Activated gamma-delta T cell (primary cell): ENCODE data around the gene IPO13.

ENCODE experiments used
- DNase-seq: peaks from one replicate; lab custom pipeline; 2025; lab: John Stamatoyannopoulos, UW

IPO13 gene

DNA sequence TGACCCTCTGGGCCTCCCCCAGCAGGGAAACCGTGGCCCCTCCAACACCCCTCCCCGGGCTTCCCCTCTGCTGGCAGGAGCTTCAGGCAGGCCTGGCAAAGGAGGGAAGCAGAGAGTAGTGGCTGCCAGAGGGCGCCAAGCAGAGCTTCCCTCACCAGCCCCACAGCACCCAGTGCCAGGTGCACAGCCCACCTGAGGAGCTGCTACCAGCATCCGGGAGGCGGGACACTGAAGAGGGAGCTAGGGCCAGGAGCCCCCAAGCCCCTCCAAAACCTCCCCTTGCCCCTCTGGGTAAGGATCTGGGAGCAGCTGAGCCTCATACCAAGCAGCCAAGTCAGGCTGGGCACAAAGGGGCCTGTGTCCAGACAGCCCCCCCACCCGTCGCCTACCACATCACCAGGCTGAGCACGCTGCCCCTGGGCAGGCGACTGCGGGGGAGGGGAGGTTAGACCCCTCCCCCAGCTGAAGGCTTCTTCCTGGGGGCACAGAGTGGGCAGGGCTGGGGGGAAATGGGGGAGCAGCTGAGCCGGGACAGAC is 64.3 kb downstream of the IPO13 start:
- DNase-seq: no peak

DNA sequence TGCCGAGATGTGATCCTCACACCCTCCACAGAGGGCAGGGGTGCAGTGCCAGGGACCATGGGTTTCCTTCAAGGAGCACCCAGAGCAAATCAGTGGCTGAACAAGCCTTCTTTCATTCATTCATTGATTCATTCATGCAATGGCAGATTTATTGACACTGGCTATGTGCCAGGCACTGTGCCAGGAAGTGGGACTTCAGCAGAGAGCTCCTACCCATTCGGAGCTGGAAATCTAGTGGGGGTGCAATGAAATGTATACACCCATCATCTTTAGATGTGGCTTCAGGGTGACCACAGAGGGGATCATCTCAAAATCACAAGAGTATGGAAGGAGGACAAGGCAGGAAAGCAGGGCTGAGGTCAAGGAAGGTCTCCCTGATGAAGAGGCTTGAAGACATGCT is 65.7 kb downstream of the IPO13 start:
- DNase-seq: no peak

DNA sequence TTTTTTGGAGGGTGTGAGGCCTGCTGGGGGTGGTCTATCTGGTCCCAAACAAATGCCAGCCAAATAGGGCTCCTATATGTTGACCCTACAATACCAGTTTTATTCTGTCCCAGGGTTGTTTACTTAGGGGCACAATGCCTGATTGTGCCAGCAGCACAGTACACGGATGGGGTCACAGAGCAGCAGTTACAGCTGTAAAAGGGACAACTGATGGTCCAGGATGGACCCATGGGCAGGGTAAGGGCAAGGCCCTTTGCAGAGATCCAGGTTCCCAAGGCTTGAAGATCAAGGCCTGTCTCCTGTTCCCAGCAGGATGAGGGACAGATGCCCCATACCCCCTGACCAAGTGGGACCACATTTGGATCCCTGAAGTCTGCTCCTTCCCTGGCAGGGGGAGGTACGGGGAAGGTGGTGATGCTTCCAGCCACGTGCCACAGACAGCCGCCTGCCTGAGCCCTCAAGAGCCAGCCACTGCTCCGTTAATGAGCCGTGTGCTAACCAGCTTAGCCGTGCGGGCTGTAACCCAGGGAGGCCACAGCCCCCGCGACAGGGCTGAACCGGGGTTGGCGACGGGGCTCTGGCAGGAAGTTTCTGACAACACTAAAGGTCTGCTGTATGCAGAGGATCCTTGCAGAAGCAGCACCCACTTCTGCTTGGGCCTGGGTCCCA is 66.3 kb downstream of the IPO13 start:
- DNase-seq: no peak

DNA sequence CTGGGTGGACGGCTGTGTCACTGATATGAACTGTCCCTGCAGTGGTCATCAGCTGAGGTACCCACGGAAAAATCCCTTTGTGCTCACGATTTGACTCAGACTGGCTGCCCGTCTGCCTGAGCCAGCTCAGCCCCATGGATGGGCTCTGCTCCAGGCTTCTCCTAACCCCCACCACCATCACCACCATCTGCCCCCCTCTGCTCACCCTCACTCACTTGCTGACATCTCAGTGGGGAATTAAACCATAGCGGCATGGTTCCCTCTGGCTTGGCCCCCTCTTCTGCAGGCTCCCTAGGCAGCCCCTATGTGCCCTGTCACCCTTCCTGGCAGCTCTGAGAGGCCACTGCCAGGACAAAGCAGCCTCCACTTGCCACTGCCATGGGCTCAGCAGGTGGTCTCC is 67.2 kb downstream of the IPO13 start:
- DNase-seq: no peak

DNA sequence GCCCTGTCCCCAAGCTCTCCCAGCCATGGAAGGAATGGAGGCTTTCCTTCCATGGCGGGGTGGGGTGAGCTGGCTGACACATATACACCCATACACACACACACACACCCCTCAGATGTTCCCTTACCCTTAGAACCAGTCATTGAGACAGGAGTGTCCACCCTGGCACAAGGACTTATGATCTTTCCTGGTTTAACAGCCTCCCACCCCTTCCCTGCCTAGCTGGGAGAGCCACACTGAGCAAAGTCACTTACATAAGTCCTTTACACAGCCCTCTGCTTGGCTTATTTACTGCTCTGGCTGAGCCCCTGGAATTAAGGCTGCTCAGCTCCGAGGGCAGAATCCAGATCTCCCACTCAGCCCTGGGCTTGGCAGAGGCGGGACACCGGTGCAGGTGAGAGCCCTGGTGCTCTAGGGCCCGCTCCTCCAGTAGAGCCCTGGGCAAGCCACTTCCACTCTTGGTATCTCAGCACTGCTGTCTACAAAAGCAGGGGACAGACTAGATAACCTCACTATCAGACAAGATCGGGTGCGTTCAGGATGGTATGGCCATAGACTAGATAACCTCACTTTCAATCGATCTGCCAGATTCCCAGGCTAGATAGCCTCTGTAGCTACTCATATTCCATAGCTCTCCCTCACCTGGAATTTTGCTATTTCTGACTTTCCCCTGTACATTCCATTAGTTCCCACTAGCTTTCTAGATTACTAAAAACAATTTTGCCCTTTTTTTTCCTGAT is 67.8 kb downstream of the IPO13 start:
- no peak for DNase-seq

DNA sequence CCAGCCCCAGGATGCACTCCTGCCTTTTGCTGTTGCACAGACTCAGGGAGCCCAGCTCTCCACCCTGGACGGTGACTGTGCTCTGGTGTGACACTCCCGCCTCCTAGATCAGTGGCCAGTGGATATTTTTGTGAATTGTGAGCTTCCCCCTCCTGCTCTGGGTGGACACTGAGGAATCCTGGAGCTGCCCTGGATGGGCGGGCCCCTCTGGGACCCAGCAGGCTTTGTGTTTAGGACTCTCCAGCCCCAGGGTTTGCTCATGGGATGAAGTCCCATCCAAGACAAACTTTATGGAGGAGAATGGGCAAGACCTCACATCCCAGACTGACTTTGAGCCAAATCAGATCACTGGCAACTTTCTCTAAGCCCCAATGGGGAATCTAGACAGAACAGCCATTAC is 68.5 kb downstream of the IPO13 start:
- no peak for DNase-seq

DNA sequence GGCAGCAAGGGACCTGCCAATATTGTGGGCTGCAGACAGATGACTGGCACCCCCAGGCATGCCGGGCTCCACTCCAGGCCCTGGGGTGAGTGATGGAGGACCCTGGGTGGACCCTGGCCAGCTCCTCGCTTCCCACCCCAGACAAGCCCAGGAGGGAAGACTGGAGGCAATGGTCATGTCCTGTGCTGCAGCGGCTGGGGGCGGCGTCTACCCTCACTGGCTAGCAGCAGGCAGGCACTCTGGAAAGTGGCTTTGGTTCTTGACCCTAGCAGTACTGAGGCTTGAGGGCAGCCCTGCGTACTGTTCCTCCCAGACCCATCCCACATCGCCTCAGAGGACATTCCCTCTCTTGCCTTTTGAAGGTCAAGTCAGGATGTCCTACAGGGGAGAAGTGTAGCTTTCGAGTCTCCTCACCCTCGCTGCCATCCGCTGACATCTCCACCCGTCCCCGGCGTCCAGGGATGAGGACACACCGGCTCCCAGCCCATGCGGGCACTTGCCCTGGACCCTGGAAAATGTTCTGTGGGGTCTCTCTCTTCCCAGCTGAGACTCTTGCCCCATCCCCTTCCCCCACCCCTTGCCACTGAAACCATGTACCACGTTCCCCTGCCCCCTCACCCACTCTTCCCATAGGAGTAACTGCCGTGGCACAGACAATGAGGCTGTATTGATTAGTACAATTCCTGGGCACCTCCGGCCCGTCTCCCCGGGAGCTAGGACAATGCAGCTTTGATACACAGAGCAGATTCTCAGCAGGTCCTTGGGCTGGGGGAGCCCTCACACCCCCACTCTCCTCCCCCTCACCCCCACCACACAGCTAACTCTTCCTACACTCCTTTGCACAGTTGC is 69.5 kb downstream of the IPO13 start:
- no peak for DNase-seq

DNA sequence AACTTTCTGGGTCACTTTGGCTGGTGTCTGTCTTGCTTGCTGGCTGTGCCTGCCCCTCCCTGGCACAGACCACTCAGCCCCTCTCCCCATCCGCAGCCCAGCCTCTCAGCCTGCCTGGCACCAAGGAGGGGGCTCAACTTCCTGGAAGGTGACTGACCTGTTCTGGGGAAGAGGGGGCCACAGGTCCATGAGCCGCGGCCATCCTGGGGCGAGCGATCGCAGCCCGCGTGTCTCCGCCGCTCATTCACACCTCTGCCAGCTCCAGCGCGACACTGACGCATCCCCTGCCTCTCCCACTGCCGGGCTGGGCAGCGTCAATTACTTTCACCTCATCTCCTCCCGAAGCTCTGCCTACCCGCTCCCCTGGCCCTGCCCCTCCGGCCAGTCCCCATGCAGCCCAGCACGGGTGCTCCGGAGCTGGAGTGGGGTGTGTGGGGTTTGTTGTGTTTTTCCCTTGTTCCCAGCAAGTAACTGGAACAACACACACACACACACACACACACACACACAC is 70.2 kb downstream of the IPO13 start:
- DNase-seq: no peak
